Measurements from ENCODE around the gene USH2A. TPM values are rescaled to one million over a fixed set of nuclear protein-coding genes. Genes with fewer than 3 reads are reported as not detected.

USH2A gene
- polyA plus RNA-seq, 3 donors, result not detected

- H3K36me3 ChIP-seq (replicated peaks in 1 of 2; ENCODE audit: control insufficient read depth in 1 of 2, insufficient read depth in 2 of 2, low read length in 2 of 2), result no peaks in the 10 kb centered on the region
- TF ChIP-seq CTCF (IDR thresholded peaks at IDR 0.05), result no peak
- H3K4me3 ChIP-seq (replicated peaks in 1 of 3; ENCODE audit: low read depth in 2 of 3, low read length in 3 of 3), result no peak overlapping the region
- H3K4me3 Mint-ChIP-seq, result no peak overlapping the region
- H3K9ac ChIP-seq (ENCODE audit: insufficient read depth, low read length, poor library complexity, severe bottlenecking), result no peak overlapping the region
- intact Hi-C loops (cut with micrococcal nuclease), result no loop called here
- no peak overlapping the region for H3K27ac ChIP-seq (ENCODE audit: low read depth in 1 of 2, low read length in 2 of 2)
- H3K9me3 ChIP-seq (replicated peaks in 1 of 2; ENCODE audit: control insufficient read depth in 1 of 2, insufficient read depth in 1 of 2, low read length in 2 of 2), result peaks cover 0 to 3% of the 10 kb centered on the region in 2 donors
- H3K4me1 Mint-ChIP-seq, result no peaks in the 10 kb centered on the region
- H3K36me3 Mint-ChIP-seq, result no peaks in the 10 kb centered on the region
- peaks cover 0 to 6% (median 2%) of the 10 kb centered on the region in 7 donors for H3K9me3 Mint-ChIP-seq
- no peaks in the 10 kb centered on the region for H4K20me1 ChIP-seq (ENCODE audit: insufficient read depth, low read length)
- no peaks in the 10 kb centered on the region for H3K79me2 ChIP-seq (ENCODE audit: insufficient read depth, low read length)
- no peak overlapping the region for H3K4me2 ChIP-seq (replicated peaks; ENCODE audit: extremely low read depth, low read length, poor library complexity, severe bottlenecking)
- H3K27ac Mint-ChIP-seq, result no peak overlapping the region
- H3K4me1 ChIP-seq (ENCODE audit: control insufficient read depth in 1 of 2, insufficient read depth in 2 of 2, low read length in 2 of 2), result no peaks in the 10 kb centered on the region
- H2AFZ ChIP-seq (ENCODE audit: insufficient read depth, low read depth, low read length, poor library complexity, severe bottlenecking), result no peak overlapping the region
- no peaks in the 10 kb centered on the region for H3K27me3 ChIP-seq (ENCODE audit: control insufficient read depth in 2 of 2, insufficient read depth in 2 of 2, low read length in 2 of 2)
- H3K27me3 Mint-ChIP-seq (ENCODE audit: low read depth in 3 of 3), result peaks cover 0 to 2% (median 0%) of the 10 kb centered on the region in 3 donors
- no peak for DNase-seq
- no CpG with 5 or more reads among the region's 6 CpGs for WGBS (ENCODE audit: insufficient coverage)
These were observed 577.9 kb downstream of the USH2A start for GRCh38 chr1:215845234-215845891.

- H3K4me2 ChIP-seq (replicated peaks; ENCODE audit: extremely low read depth, low read length, poor library complexity, severe bottlenecking), result no peak overlapping the region
- intact Hi-C loops (cut with micrococcal nuclease), result no loop called here
- no peaks in the 10 kb centered on the region for H3K27me3 ChIP-seq (ENCODE audit: control insufficient read depth in 2 of 2, insufficient read depth in 2 of 2, low read length in 2 of 2)
- no peaks in the 10 kb centered on the region for H3K36me3 ChIP-seq (replicated peaks in 1 of 2; ENCODE audit: control insufficient read depth in 1 of 2, insufficient read depth in 2 of 2, low read length in 2 of 2)
- H3K36me3 Mint-ChIP-seq, result no peaks in the 10 kb centered on the region
- H3K4me3 ChIP-seq (replicated peaks in 1 of 3; ENCODE audit: low read depth in 2 of 3, low read length in 3 of 3), result no peak overlapping the region
- no peak for TF ChIP-seq CTCF (IDR thresholded peaks at IDR 0.05)
- DNase-seq, result no peak
- no peak overlapping the region for H2AFZ ChIP-seq (ENCODE audit: insufficient read depth, low read depth, low read length, poor library complexity, severe bottlenecking)
- H3K27me3 Mint-ChIP-seq (ENCODE audit: low read depth in 3 of 3), result peaks cover 0 to 2% (median 0%) of the 10 kb centered on the region in 3 donors
- no peaks in the 10 kb centered on the region for H3K4me1 ChIP-seq (ENCODE audit: control insufficient read depth in 1 of 2, insufficient read depth in 2 of 2, low read length in 2 of 2)
- no CpG with 5 or more reads among the region's 2 CpGs for WGBS (ENCODE audit: insufficient coverage)
- no peak overlapping the region for H3K27ac ChIP-seq (ENCODE audit: low read depth in 1 of 2, low read length in 2 of 2)
- no peaks in the 10 kb centered on the region for H3K4me1 Mint-ChIP-seq
- H3K27ac Mint-ChIP-seq, result no peak overlapping the region
- H3K9ac ChIP-seq (ENCODE audit: insufficient read depth, low read length, poor library complexity, severe bottlenecking), result no peak overlapping the region
- H4K20me1 ChIP-seq (ENCODE audit: insufficient read depth, low read length), result no peaks in the 10 kb centered on the region
- no peaks in the 10 kb centered on the region for H3K79me2 ChIP-seq (ENCODE audit: insufficient read depth, low read length)
- no peak overlapping the region for H3K4me3 Mint-ChIP-seq
- peaks cover 0 to 3% of the 10 kb centered on the region in 2 donors for H3K9me3 ChIP-seq (replicated peaks in 1 of 2; ENCODE audit: control insufficient read depth in 1 of 2, insufficient read depth in 1 of 2, low read length in 2 of 2)
- H3K9me3 Mint-ChIP-seq, result peaks cover 2 to 7% (median 2%) of the 10 kb centered on the region in 7 donors
These were observed 578.5 kb downstream of the USH2A start for GRCh38 chr1:215844777-215845176.
